DOHH2 (cell line): ENCODE data around the gene ESRRA.

Experiments used
- EZH2phosphoT487 ChIP-seq: fragments of 200-600 bp; sonication (generic); IDR thresholded peaks from 2 replicates; pipeline ENCODE4 v1.6.1; 2017; ENCODE audit warnings: borderline replicate concordance, mild to moderate bottlenecking, antibody characterized with exemption, low read length, moderate library complexity, mixed read lengths
- TF ChIP-seq, protein P1 (sequence below): fragments of 200-600 bp; sonication (generic); IDR thresholded peaks from one replicate; pipeline ENCODE4 v1.5.1; 2014; ENCODE audit warnings: antibody characterized with exemption, mild to moderate bottlenecking, low read depth, low read length; ENCODE audit not compliant: poor library complexity, severe bottlenecking

DNA sequence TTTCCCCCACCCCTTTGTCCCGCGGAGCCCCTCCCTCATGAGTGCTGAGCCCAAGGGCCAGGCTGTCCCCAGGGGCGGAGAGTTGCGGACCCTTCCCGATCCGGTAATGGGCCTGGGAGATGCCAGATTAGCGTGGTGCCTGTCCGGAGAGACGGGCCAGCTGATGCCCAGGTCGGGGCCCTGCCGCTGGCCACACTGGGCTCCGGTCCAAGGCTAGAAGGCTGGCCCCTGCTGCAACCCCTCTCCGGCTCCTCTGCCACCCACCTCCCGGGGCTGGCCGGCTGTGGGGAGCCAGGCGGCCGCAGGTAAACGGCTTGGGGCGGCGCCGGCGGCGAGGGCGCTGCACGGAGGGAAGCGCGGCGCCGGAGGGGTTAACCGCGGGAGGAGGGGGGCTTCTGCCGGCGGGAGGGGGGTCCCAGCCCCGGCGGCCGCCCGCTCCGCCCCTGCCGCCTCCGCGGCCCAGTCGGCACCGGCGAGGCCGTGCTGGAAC is 14.0 kb upstream of the ESRRA start, which contains the start of gene KCNK4:
- TF ChIP-seq, protein P1, sequence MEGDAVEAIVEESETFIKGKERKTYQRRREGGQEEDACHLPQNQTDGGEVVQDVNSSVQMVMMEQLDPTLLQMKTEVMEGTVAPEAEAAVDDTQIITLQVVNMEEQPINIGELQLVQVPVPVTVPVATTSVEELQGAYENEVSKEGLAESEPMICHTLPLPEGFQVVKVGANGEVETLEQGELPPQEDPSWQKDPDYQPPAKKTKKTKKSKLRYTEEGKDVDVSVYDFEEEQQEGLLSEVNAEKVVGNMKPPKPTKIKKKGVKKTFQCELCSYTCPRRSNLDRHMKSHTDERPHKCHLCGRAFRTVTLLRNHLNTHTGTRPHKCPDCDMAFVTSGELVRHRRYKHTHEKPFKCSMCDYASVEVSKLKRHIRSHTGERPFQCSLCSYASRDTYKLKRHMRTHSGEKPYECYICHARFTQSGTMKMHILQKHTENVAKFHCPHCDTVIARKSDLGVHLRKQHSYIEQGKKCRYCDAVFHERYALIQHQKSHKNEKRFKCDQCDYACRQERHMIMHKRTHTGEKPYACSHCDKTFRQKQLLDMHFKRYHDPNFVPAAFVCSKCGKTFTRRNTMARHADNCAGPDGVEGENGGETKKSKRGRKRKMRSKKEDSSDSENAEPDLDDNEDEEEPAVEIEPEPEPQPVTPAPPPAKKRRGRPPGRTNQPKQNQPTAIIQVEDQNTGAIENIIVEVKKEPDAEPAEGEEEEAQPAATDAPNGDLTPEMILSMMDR = no peak
- TF ChIP-seq EZH2phosphoT487 = no peak
